ENCODE measurements around the gene NR5A1.

DNA sequence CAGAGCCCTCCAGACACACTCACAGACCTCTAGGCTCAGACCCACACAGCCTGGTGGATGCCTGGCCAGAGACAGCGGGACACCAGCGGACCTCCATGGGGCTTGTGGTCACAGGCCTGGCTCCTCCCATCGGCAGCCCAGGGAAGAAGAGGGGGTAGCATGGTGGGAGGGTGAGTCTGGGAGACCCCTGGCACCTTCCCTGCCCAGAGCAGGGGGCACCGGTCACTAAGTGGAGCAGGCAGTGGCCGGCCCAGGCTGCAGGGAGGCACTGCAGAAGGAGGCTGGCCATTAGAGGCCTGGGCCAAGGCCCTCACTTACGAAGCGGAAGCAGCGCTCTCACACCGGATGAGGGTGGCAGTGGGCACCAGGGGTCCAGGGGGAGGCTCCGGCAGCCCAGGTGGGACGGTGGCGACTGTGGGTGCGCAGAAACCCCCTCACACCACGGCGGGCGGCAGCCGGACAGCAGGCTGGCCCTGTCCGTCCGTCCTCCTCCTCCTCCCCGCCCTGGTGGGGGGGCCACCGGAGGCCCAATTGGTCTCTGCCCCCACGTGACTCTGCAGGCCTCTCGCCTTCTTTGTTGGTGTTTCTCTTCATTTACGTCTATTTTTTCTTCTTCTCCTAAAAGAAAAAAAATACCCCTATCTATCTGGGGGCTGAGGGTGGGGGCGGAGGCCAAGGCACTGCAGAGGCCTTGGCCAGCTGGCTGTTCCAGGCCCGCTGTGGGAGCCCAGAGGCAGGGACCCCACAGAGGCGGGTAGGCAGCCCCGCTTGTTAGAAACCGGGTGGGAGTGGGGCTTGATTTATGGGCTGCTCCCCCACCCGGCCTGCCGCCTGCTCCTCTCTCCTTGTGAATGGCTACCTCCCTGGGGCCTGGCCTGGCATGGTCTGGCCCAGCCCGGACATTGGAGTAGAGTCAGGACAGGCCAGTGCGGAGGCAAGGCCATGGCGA is at the start of gene NR5A1:
- no peak for TF ChIP-seq EZH2 (optimal IDR thresholded peaks at IDR 0.05; ENCODE audit: low read depth, low read length)
- TF ChIP-seq, protein P1, sequence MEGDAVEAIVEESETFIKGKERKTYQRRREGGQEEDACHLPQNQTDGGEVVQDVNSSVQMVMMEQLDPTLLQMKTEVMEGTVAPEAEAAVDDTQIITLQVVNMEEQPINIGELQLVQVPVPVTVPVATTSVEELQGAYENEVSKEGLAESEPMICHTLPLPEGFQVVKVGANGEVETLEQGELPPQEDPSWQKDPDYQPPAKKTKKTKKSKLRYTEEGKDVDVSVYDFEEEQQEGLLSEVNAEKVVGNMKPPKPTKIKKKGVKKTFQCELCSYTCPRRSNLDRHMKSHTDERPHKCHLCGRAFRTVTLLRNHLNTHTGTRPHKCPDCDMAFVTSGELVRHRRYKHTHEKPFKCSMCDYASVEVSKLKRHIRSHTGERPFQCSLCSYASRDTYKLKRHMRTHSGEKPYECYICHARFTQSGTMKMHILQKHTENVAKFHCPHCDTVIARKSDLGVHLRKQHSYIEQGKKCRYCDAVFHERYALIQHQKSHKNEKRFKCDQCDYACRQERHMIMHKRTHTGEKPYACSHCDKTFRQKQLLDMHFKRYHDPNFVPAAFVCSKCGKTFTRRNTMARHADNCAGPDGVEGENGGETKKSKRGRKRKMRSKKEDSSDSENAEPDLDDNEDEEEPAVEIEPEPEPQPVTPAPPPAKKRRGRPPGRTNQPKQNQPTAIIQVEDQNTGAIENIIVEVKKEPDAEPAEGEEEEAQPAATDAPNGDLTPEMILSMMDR (IDR thresholded peaks at IDR 0.05; ENCODE audit: low read length): no peak
